HTERT RPE-1 (cell line): ENCODE results near the gene SLC25A45.

Experiments
- in situ Hi-C: fragments of 300-500 bp; cut with MboI; formaldehyde crosslinking; loops from 4 replicates; pipeline ENCODE4 v1.14.3; 2020; ENCODE audit warnings: low sequenced_read_pairs

Gene SLC25A45

DNA sequence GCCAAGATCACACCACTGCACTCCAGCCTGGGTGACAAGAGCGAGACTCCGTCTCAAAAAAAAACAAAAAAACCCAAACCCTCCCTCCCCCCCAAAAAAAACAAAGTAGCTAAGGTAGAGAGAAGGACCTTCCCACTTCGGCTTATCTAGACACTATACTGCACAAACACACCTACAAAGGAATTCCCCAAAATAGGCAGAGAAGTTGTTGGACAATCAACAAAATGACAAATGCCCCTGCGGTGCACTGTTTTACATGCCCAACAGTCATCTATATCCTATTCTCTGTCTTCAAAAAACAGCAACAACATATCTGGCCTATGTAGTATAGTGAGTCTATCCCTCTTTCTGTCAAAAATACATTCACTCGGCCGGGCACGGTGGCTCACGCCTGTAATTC is 55.4 kb downstream of the SLC25A45 start:
- in situ Hi-C loops: no loop called here

DNA sequence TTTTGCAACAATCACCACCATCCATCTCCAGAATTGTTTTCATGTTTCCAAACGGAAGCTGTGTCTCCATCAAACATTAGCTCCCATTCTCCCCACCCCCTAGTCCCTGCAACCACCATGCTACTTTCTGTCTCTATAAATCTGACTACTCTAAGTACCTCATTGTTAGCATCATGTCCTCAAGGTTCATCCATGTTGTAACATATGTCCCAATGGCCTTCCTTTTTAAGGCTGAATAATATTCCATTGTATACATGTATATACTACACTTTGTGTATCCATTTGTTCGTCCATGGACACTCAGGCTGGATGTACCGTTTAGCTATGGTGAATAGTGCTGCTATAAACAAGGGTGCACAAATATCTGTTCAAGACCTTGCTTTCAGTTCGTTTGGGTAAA is 57.0 kb downstream of the SLC25A45 start:
- in situ Hi-C loops: no loop called here
